Keratinocyte (primary cell): Measurements from ENCODE around the gene GABRB1. TPM values are rescaled to one million over a fixed set of nuclear protein-coding genes. Genes with fewer than 3 reads are reported as not detected.

Source experiments
- DNase-seq: peaks from one replicate; pipeline ENCODE4 v3.0.0-alpha.2; 2011; ENCODE audit warnings: low read depth, missing footprints, low spot score
- FAIRE-seq: peaks from 2 replicates; lab custom pipeline; 2011; peaks lifted over from hg19 to GRCh38; lab: Jason Lieb, UNC
- H2AFZ ChIP-seq: 2 replicates; pipeline ENCODE4 v1.6.0; 2012; ENCODE audit warnings: low read length, control low read depth, inconsistent platforms; ENCODE audit not compliant: control insufficient read depth
- H3K27ac ChIP-seq: 2 replicates; pipeline ENCODE4 v1.5.1; 2011; ENCODE audit warnings: low read length; ENCODE audit not compliant: control insufficient read depth, insufficient read depth
- H3K27me3 ChIP-seq: 3 replicates; pipeline ENCODE4 v1.6.0; 2011; ENCODE audit warnings: low read length; ENCODE audit not compliant: control insufficient read depth, insufficient read depth; ENCODE audit errors: extremely low read depth
- H3K36me3 ChIP-seq, 2 experiments: 2 replicates in 1 of 2; 3 replicates in 1 of 2; pipeline ENCODE4 v1.5.1; 2011; ENCODE audit warnings: low read length in 2 of 2, mild to moderate bottlenecking in 1 of 2; ENCODE audit not compliant: control insufficient read depth in 2 of 2, insufficient read depth in 2 of 2; ENCODE audit errors: extremely low read depth in 1 of 2
- H3K4me1 ChIP-seq: 3 replicates; pipeline ENCODE4 v1.5.1; 2011; ENCODE audit warnings: low read length; ENCODE audit not compliant: control insufficient read depth, insufficient read depth; ENCODE audit errors: extremely low read depth
- H3K4me2 ChIP-seq: 3 replicates; pipeline ENCODE4 v1.6.0; 2011; ENCODE audit warnings: low read depth, low read length; ENCODE audit not compliant: control insufficient read depth, insufficient read depth; ENCODE audit errors: extremely low read depth
- H3K4me3 ChIP-seq, 3 experiments: fragments of 200-600 bp in 1 of 3; sonication (generic) in 1 of 3; 2 replicates in 2 of 3; 3 replicates in 1 of 3; pipeline ENCODE4 v1.5.1; 2011 to 2016; ENCODE audit warnings: low read length in 3 of 3, mild to moderate bottlenecking in 3 of 3, control low read depth in 2 of 3, inconsistent platforms in 1 of 3, low read depth in 1 of 3, mixed read lengths in 1 of 3, mixed run types in 1 of 3, moderate library complexity in 1 of 3; ENCODE audit not compliant: control insufficient read depth in 2 of 3, insufficient read depth in 2 of 3; ENCODE audit errors: extremely low read depth in 1 of 3
- H3K79me2 ChIP-seq: 2 replicates; pipeline ENCODE4 v1.6.0; 2012; ENCODE audit warnings: low read length; ENCODE audit not compliant: control insufficient read depth, insufficient read depth
- H3K9ac ChIP-seq: 3 replicates; pipeline ENCODE4 v1.6.0; 2011; ENCODE audit warnings: low read length; ENCODE audit not compliant: control insufficient read depth, insufficient read depth; ENCODE audit errors: extremely low read depth
- H3K9me1 ChIP-seq: 3 replicates; pipeline ENCODE4 v1.6.0; 2011; ENCODE audit warnings: low read length; ENCODE audit not compliant: control insufficient read depth, insufficient read depth; ENCODE audit errors: extremely low read depth
- H3K9me3 ChIP-seq: 2 replicates; pipeline ENCODE4 v1.5.1; 2012; ENCODE audit warnings: low read depth, low read length; ENCODE audit not compliant: control insufficient read depth
- H4K20me1 ChIP-seq: 3 replicates; pipeline ENCODE4 v1.6.0; 2011; ENCODE audit warnings: low read length; ENCODE audit not compliant: control insufficient read depth, insufficient read depth; ENCODE audit errors: extremely low read depth
- EZH2 ChIP-seq: IDR thresholded peaks from one replicate; pipeline ENCODE4 v1.6.1; 2012; ENCODE audit warnings: inconsistent platforms, mild to moderate bottlenecking, low read length, moderate library complexity
- dilution Hi-C: fragments of 300-500 bp; cut with MboI; formaldehyde crosslinking; loops from one replicate; pipeline ENCODE4 v1.7.0; 2020; ENCODE audit warnings: low sequenced_read_pairs; ENCODE audit not compliant: extremely low pct_ligation_motif_present
- polyA plus RNA-seq, 5 experiments: library from polyadenylated mRNA; depleted of rRNA in 3 of 5; stranded (reverse) in 3 of 5; stranded (forward) in 1 of 5; unstranded in 1 of 5; fragments of >200 nt; gene quantifications; 1 replicate in 1 of 5; 2 replicates in 3 of 5; 3 replicates in 1 of 5; pipeline versions ENCODE4 v1.2.1 to v1.2.3, GENCODE V29; 2011 to 2012; ENCODE audit warnings: missing spikeins in 2 of 5, low read depth in 1 of 5, low replicate concordance in 1 of 5
- TF ChIP-seq, protein P1 (sequence below), 3 experiments: IDR thresholded peaks in 1 of 3; conservative IDR thresholded peaks in 1 of 3; optimal IDR thresholded peaks in 1 of 3; 2 replicates in 2 of 3; 3 replicates in 1 of 3; pipeline versions ENCODE3 to v1.5.1; 2011; ENCODE audit warnings: low read length in 3 of 3, mild to moderate bottlenecking in 3 of 3, moderate library complexity in 2 of 3, control low read depth in 1 of 3, inconsistent platforms in 1 of 3; ENCODE audit not compliant: insufficient read depth in 2 of 3; ENCODE audit errors: extremely low read depth in 1 of 3

Gene GABRB1
- polyA plus RNA-seq, 1 donor (not counting 4 experiments of a cell fraction or from before 2014, with no cell fraction given): not detected

DNA sequence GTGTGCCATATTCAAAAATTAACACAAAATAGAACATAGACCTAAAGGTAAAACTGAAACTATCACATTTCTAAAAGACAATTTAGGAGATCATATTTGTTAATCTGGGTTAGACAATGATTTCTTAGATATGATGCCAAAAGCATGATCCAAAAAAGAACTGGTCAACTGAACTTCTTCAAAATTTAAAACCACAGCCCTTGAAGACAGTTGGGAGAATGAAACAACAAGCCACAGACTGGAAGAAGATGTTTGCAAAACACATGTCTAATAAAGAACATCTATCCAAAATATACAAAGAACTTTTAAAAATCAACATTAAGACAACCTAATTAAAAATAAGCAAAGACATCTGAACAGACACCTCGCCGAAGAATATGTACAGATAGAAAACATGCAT lies 412.7 kb downstream of the GABRB1 start:
- Histone ChIP-seq H3K79me2 (no peaks in the 10 kb centered on the region), H3K4me1 (no peaks in the 10 kb centered on the region), H3K9ac (no peak overlapping the region), H3K27me3 (no peaks in the 10 kb centered on the region), H2AFZ (no peak overlapping the region), H4K20me1 (no peaks in the 10 kb centered on the region), H3K9me1 (no peaks in the 10 kb centered on the region), H3K36me3 (no peaks in the 10 kb centered on the region), H3K27ac (no peak overlapping the region), H3K9me3 (no peaks in the 10 kb centered on the region), H3K4me2 (no peak overlapping the region), H3K4me3 (no peak overlapping the region)
- TF ChIP-seq EZH2: no peak
- TF ChIP-seq, protein P1, sequence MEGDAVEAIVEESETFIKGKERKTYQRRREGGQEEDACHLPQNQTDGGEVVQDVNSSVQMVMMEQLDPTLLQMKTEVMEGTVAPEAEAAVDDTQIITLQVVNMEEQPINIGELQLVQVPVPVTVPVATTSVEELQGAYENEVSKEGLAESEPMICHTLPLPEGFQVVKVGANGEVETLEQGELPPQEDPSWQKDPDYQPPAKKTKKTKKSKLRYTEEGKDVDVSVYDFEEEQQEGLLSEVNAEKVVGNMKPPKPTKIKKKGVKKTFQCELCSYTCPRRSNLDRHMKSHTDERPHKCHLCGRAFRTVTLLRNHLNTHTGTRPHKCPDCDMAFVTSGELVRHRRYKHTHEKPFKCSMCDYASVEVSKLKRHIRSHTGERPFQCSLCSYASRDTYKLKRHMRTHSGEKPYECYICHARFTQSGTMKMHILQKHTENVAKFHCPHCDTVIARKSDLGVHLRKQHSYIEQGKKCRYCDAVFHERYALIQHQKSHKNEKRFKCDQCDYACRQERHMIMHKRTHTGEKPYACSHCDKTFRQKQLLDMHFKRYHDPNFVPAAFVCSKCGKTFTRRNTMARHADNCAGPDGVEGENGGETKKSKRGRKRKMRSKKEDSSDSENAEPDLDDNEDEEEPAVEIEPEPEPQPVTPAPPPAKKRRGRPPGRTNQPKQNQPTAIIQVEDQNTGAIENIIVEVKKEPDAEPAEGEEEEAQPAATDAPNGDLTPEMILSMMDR (optimal IDR thresholded peaks at IDR 0.05 in 1 of 3, IDR thresholded peaks at IDR 0.05 in 1 of 3, conservative IDR thresholded peaks at IDR 0.05 in 1 of 3; ENCODE audit: extremely low read depth in 1 of 3, insufficient read depth in 2 of 3, low read length in 3 of 3): no peak
- FAIRE-seq: no peak
- dilution Hi-C loops: no loop called here
- no peak for DNase-seq

DNA sequence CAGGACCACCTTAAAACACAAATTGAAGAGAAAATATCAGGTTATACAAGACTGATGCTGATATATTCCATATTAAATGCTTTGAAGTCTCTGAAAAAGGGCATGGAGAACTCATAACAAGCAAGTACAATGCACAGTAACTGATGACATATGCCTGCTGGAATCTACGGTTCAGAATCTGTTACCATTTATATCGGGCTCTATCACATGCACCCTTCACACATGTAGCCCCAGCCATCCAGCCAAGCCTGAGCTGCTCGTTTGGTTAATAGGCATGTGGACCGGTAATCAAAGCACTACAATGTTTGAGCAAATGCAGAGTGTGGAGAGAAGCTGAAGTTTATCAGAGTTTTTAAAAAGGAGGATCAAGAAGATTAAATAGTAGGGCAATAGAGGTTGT lies 420.3 kb downstream of the GABRB1 start:
- TF ChIP-seq, protein P1 (optimal IDR thresholded peaks at IDR 0.05 in 1 of 3, IDR thresholded peaks at IDR 0.05 in 1 of 3, conservative IDR thresholded peaks at IDR 0.05 in 1 of 3; ENCODE audit: extremely low read depth in 1 of 3, insufficient read depth in 2 of 3, low read length in 3 of 3): no peak
- TF ChIP-seq EZH2: no peak
- Histone ChIP-seq H3K9me3 (no peaks in the 10 kb centered on the region), H3K27me3 (no peaks in the 10 kb centered on the region), H3K9ac (no peak overlapping the region), H3K36me3 (peaks cover 2 to 12% of the 10 kb centered on the region in 2 experiments), H3K4me1 (no peaks in the 10 kb centered on the region), H2AFZ (no peak overlapping the region), H3K27ac (no peak overlapping the region), H3K79me2 (no peaks in the 10 kb centered on the region), H3K4me3 (no peak overlapping the region), H4K20me1 (no peaks in the 10 kb centered on the region), H3K4me2 (no peak overlapping the region), H3K9me1 (no peaks in the 10 kb centered on the region)
- DNase-seq (no peak), FAIRE-seq (no peak)
- dilution Hi-C loops: no loop called here
